Activated CD8-positive, alpha-beta memory T cell treated with anti-CD3 and anti-CD28 coated beads, Interleukin-2, amount 50 U/mL, for 24 hours (primary cell): Measurements from ENCODE around the gene ABCA12.

Source experiments
- DNase-seq: peaks from one replicate; pipeline ENCODE4 v3.0.0-alpha.2; 2020; ENCODE audit errors: extremely low read depth

Gene ABCA12

GRCh38 chr2:215038421-215038820 lies 100.0 kb downstream of the ABCA12 start:
- DNase-seq = no peak

- DNase-seq = no peak
Observed at GRCh38 chr2:215036314-215036713, 102.1 kb downstream of the ABCA12 start.

- DNase-seq = no peak
Observed at GRCh38 chr2:215034154-215034553, 104.3 kb downstream of the ABCA12 start.

- no peak for DNase-seq
Observed at GRCh38 chr2:215032153-215032552, 106.3 kb downstream of the ABCA12 start.

- DNase-seq = no peak
Observed at GRCh38 chr2:215031321-215031720, 107.1 kb downstream of the ABCA12 start.

- DNase-seq = no peak
Observed at GRCh38 chr2:215029936-215030335, 108.5 kb downstream of the ABCA12 start.

GRCh38 chr2:215028231-215028630 lies 110.2 kb downstream of the ABCA12 start:
- no peak for DNase-seq

GRCh38 chr2:215027779-215028178 lies 110.6 kb downstream of the ABCA12 start:
- DNase-seq = no peak

GRCh38 chr2:215022910-215023309 lies 115.5 kb downstream of the ABCA12 start:
- no peak for DNase-seq

GRCh38 chr2:215022418-215022817 lies 116.0 kb downstream of the ABCA12 start:
- no peak for DNase-seq

GRCh38 chr2:215020283-215020682 lies 118.1 kb downstream of the ABCA12 start:
- DNase-seq = no peak

- no peak for DNase-seq
Observed at GRCh38 chr2:215019521-215020145, 118.8 kb downstream of the ABCA12 start.

- DNase-seq = no peak
Observed at GRCh38 chr2:215019085-215019484, 119.3 kb downstream of the ABCA12 start.

GRCh38 chr2:215015421-215015820 lies 123.0 kb downstream of the ABCA12 start:
- no peak for DNase-seq

GRCh38 chr2:215010390-215010789 lies 128.0 kb downstream of the ABCA12 start:
- no peak for DNase-seq

GRCh38 chr2:215003001-215003400 lies 135.4 kb downstream of the ABCA12 start:
- no peak for DNase-seq

- no peak for DNase-seq
Observed at GRCh38 chr2:215002500-215002899, 135.9 kb downstream of the ABCA12 start.

- no peak for DNase-seq
Observed at GRCh38 chr2:215000721-215001120, 137.7 kb downstream of the ABCA12 start.

GRCh38 chr2:214995926-214996670 lies 142.3 kb downstream of the ABCA12 start:
- no peak for DNase-seq

- no peak for DNase-seq
Observed at GRCh38 chr2:214995409-214995808, 143.0 kb downstream of the ABCA12 start.

GRCh38 chr2:214992911-214993310 lies 145.5 kb downstream of the ABCA12 start:
- DNase-seq = no peak

- DNase-seq = no peak
Observed at GRCh38 chr2:214989187-214989586, 149.2 kb downstream of the ABCA12 start.

- DNase-seq = no peak
Observed at GRCh38 chr2:214987261-214987660, 151.2 kb downstream of the ABCA12 start.

- no peak for DNase-seq
Observed at GRCh38 chr2:214985619-214986018, 152.8 kb downstream of the ABCA12 start.
